Fibroblast of gingiva (primary cell): Measurements from ENCODE around the gene TAC4.

Experiments
- DNase-seq: peaks from one replicate; pipeline ENCODE4 v3.0.0-alpha.2; 2011; ENCODE audit warnings: low read depth

TAC4 gene

GRCh38 chr17:49809056-49809455 is 38.8 kb downstream of the TAC4 start:
- DNase-seq: no peak

GRCh38 chr17:49798738-49799137 is 49.1 kb downstream of the TAC4 start:
- DNase-seq: no peak

- no peak for DNase-seq
Measured at GRCh38 chr17:49798182-49798581, 49.7 kb downstream of the TAC4 start.

- DNase-seq: no peak
Measured at GRCh38 chr17:49795372-49795771, 52.5 kb downstream of the TAC4 start.

- no peak for DNase-seq
Measured at GRCh38 chr17:49793309-49793708, 54.6 kb downstream of the TAC4 start.

GRCh38 chr17:49789243-49789578 is 58.7 kb downstream of the TAC4 start:
- DNase-seq: no peak

- peak; percentile 99 for DNase-seq
Measured at GRCh38 chr17:49788478-49789242, 59.2 kb downstream of the TAC4 start, which contains the start of gene KAT7. Gene KAT7 (plus strand): TSS chr17:49788681. CDS start chr17:49788835, 154 bp downstream.
